Right atrium auricular region (tissue), 2 donors: Measurements from ENCODE around the gene BBS4. TPM values are rescaled to one million over a fixed set of nuclear protein-coding genes. Genes with fewer than 3 reads are reported as not detected.
A peak's percentile ranks its signal among the peaks of the same experiment; 100 is the strongest.
"Not testable (repeated sequence)": the region's sequence is repeated elsewhere in the genome, so short reads cannot be mapped to it uniquely, and the experiment has no call there.

ENCODE experiments used
- DNase-seq: peaks from one replicate; pipeline ENCODE4 v3.0.0-alpha.2; 2019; ENCODE audit warnings: low spot score
- H3K27ac ChIP-seq, 2 donors: fragments of 200-600 bp; sonication (generic); 1 replicate in 1 of 2; 2 replicates in 1 of 2; pipeline ENCODE4 v1.5.1; 2016 to 2019
- H3K27me3 ChIP-seq, 2 donors: fragments of 200-600 bp; sonication (generic); one replicate each; pipeline versions ENCODE4 v1.5.1 to v1.6.0; 2017 to 2019
- H3K36me3 ChIP-seq: fragments of 200-600 bp; sonication (generic); one replicate; pipeline ENCODE4 v1.5.1; 2016
- H3K4me1 ChIP-seq, 2 donors: fragments of 200-600 bp; sonication (generic); one replicate each; pipeline versions ENCODE4 v1.5.1 to v1.6.0; 2017 to 2019
- H3K4me3 ChIP-seq, 2 donors: fragments of 200-600 bp; sonication (generic); 1 replicate in 1 of 2; 2 replicates in 1 of 2; pipeline ENCODE4 v1.5.1; 2017 to 2019; ENCODE audit warnings: mild to moderate bottlenecking in 1 of 2, moderate library complexity in 1 of 2
- H3K9me3 ChIP-seq, 2 donors: fragments of 200-600 bp; sonication (generic); one replicate each; pipeline ENCODE4 v1.5.1; 2019
- CTCF ChIP-seq, 2 donors: fragments of 200-600 bp; sonication (generic); IDR thresholded peaks; one replicate each; pipeline ENCODE4 v1.5.1; 2019; ENCODE audit warnings: antibody characterized with exemption in 2 of 2
- total RNA-seq, 2 donors: library from RNA; depleted of rRNA; stranded (reverse); fragments of >200 nt; gene quantifications; one replicate each; pipeline ENCODE4 v1.1.0, GENCODE V29; 2016

The BBS4 gene
- total RNA-seq, 2 donors from 2014 or later = 8.0 to 12.1 TPM

GRCh38 chr15:72685301-72685924, 594 bp upstream of the BBS4 start:
- Histone ChIP-seq H3K27me3 (no peaks in the 10 kb centered on the region), H3K9me3 (no peaks in the 10 kb centered on the region), H3K36me3 (no peaks in the 10 kb centered on the region), H3K4me3 (peak overlapping the region; percentile 59 to 68), H3K27ac (peak overlapping the region; percentile 84 to 89), H3K4me1 (no peaks in the 10 kb centered on the region)
- DNase-seq = no peak
- TF ChIP-seq CTCF (IDR thresholded peaks at IDR 0.05) = no peak

GRCh38 chr15:72688697-72689096, 2.7 kb downstream of the BBS4 start:
- H3K4me1 ChIP-seq = no peaks in the 10 kb centered on the region
- H3K27ac ChIP-seq = no peak overlapping the region
- no peak for TF ChIP-seq CTCF (IDR thresholded peaks at IDR 0.05)
- DNase-seq = no peak
- H3K27me3 ChIP-seq = no peaks in the 10 kb centered on the region
- H3K36me3 ChIP-seq = no peaks in the 10 kb centered on the region
- no peaks in the 10 kb centered on the region for H3K9me3 ChIP-seq
- no peak overlapping the region for H3K4me3 ChIP-seq

DNA sequence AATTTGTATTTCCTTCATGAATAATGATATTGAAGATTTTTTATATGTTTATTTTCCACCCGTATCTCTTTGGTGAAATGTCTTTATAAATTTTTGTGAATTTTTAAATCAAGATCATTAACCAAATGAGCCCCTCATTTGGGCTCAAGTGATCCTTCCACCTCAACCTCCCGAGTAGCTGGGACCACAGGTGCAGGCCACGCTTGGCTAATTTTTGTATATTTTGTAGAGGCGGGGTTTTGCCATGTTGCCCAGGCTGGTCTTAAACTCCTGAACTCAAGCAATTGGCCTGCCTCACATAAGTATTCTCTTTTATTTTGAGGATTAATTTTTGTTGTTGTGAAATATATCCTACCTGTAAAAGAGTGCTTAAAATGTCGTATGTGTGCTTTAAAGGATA, 4.9 kb downstream of the BBS4 start:
- Histone ChIP-seq H3K36me3 (no peaks in the 10 kb centered on the region), H3K9me3 (no peaks in the 10 kb centered on the region), H3K27me3 (no peaks in the 10 kb centered on the region), H3K27ac (no peak overlapping the region), H3K4me1 (no peaks in the 10 kb centered on the region), H3K4me3 (no peak overlapping the region)
- no peak for TF ChIP-seq CTCF (IDR thresholded peaks at IDR 0.05)
- DNase-seq = no peak

- no peaks in the 10 kb centered on the region for H3K27me3 ChIP-seq
- no peaks in the 10 kb centered on the region for H3K36me3 ChIP-seq
- H3K9me3 ChIP-seq = no peaks in the 10 kb centered on the region
- TF ChIP-seq CTCF (IDR thresholded peaks at IDR 0.05) = no peak
- no peaks in the 10 kb centered on the region for H3K4me1 ChIP-seq
- no peak overlapping the region for H3K27ac ChIP-seq
- DNase-seq = no peak
- H3K4me3 ChIP-seq = no peak overlapping the region
Measured at GRCh38 chr15:72698938-72699337, 12.9 kb downstream of the BBS4 start.

DNA sequence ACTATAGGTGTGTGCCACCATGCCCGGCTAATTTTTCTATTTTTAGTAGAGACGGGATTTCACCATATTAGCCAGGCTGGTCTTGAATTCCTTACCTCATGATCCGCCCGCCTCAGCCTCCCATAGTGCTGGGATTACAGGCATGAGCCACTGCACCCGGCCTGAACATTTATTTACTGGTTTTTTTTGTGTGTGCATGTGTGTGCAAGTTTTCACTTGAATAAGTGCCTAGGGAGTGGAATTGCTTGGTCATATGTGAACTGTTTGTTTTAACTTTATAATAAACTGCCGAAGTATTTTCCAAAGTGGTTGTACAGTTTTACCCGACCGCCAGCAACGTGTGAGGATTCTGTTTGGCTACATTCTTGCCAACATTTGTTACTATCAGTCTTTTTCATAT, 14.1 kb downstream of the BBS4 start:
- no peak for TF ChIP-seq CTCF (IDR thresholded peaks at IDR 0.05)

GRCh38 chr15:72706266-72706665, 20.3 kb downstream of the BBS4 start:
- DNase-seq = no peak
- Histone ChIP-seq H3K27ac (no peak overlapping the region), H3K9me3 (no peaks in the 10 kb centered on the region), H3K27me3 (no peaks in the 10 kb centered on the region), H3K4me1 (no peaks in the 10 kb centered on the region), H3K36me3 (no peaks in the 10 kb centered on the region), H3K4me3 (no peak overlapping the region)
- TF ChIP-seq CTCF (IDR thresholded peaks at IDR 0.05) = no peak

More for the DNA sequence above, 14.1 kb downstream of the BBS4 start:
- DNase-seq = no peak
- no peaks in the 10 kb centered on the region for H3K4me1 ChIP-seq
- no peaks in the 10 kb centered on the region for H3K9me3 ChIP-seq
- no peak overlapping the region for H3K27ac ChIP-seq
- H3K27me3 ChIP-seq = no peaks in the 10 kb centered on the region
- H3K36me3 ChIP-seq = no peaks in the 10 kb centered on the region
- no peak overlapping the region for H3K4me3 ChIP-seq

DNA sequence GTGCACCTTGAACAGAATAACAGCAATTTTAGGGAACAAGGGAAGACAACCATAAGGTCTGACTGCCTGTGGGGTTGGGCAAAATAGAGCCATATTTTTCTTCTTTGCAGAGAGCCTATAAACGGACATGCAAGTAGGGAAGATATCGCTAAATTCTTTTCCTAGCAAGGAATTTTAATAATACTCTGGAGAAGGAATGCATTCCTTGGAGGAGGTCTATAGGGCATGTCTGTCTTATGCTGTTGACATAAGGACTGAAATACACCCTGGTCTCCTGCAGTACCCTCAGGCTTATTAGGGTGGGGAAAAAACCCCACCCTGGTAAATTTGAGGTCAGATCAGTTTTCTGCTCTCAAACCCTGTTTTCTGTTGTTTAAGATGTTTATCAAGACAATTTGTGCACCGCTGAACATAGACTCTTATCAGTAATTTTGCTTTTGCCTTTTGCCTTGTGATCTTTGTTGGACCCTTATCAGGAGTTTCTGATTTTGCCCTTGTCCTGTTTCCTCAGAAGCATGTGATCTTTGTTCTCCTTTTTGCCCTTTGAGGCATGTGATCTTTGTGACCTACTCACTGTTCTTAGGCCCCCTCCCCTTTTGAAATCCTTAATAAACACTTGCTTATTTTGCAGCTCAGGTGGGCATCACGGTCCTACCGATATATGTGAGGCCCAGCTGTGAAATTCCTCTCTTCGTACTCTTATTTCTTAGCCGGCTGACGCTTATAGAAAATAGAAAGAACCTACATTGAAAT, 22.7 kb downstream of the BBS4 start:
- not testable (repeated sequence) for H3K9me3 ChIP-seq, H3K4me3 ChIP-seq

More for the DNA sequence above, 22.7 kb downstream of the BBS4 start:
- H3K27me3 ChIP-seq, H3K27ac ChIP-seq, H3K4me1 ChIP-seq, DNase-seq: not testable (repeated sequence)
- peaks cover 11% of the 10 kb centered on the region for H3K36me3 ChIP-seq
